ENCODE measurements around the gene CTSD.

Gene CTSD

DNA sequence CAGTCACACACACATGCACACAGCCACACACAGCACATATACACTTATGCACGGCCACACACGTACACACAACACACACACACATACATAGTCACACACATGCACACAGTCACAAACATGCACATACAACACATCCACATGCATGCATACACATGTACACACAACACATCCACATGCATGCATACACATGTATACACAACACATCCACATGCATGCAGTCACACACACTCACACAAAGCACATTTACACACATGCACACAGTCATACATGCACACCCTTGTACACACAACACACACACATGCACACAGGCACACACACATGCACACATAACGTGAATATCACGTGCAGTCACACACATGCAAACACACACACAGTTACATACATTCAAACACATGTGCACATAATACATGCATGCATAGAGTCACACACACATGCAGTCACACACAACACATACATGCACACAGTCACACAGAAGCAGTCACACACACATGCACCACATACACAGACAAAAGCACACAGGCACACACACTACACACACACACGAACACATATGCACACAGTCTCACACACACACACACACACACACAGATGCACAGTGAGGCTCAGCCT is 32.2 kb downstream of the CTSD start:
- no peak for DNase-seq (ENCODE audit: low read depth)
- H3K4me3 ChIP-seq (ENCODE audit: control insufficient read depth, low read depth, low read length), result no peak overlapping the region
- TF ChIP-seq, protein P1, sequence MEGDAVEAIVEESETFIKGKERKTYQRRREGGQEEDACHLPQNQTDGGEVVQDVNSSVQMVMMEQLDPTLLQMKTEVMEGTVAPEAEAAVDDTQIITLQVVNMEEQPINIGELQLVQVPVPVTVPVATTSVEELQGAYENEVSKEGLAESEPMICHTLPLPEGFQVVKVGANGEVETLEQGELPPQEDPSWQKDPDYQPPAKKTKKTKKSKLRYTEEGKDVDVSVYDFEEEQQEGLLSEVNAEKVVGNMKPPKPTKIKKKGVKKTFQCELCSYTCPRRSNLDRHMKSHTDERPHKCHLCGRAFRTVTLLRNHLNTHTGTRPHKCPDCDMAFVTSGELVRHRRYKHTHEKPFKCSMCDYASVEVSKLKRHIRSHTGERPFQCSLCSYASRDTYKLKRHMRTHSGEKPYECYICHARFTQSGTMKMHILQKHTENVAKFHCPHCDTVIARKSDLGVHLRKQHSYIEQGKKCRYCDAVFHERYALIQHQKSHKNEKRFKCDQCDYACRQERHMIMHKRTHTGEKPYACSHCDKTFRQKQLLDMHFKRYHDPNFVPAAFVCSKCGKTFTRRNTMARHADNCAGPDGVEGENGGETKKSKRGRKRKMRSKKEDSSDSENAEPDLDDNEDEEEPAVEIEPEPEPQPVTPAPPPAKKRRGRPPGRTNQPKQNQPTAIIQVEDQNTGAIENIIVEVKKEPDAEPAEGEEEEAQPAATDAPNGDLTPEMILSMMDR (conservative IDR thresholded peaks at IDR 0.05; ENCODE audit: control insufficient read depth, insufficient read depth, low read depth, low read length), result no peak

DNA sequence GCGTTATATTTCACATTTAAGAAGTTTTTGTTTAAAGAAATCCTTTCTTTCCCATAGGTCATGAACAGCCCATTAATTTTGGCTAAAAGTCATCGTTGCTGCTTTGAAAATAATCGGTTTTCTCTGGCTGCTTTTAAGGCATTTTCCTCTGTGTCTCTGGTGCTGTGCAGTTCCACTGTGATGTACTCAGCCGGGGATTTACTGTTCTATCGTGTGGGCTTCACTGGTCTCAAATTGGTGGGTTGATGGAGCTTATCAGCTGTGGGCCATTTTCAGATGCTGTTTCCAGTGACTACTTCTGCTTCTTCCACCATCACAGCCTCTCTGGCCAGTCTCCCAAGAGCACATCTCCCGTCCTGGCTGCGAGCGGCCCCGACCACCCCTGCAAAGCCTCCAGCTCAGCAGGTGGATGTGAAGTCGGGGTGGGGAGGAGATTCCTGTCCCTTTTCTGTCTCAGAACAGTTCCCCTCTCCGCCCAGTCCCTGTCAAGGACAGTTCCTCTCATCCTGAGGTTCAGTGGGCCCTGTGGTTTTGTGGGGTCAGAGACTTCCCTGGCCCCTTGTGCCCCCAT is 33.6 kb downstream of the CTSD start:
- TF ChIP-seq, protein P1 (conservative IDR thresholded peaks at IDR 0.05; ENCODE audit: control insufficient read depth, insufficient read depth, low read depth, low read length), result no peak
- H3K4me3 ChIP-seq (ENCODE audit: control insufficient read depth, low read depth, low read length), result no peak overlapping the region
- no peak for DNase-seq (ENCODE audit: low read depth)

DNA sequence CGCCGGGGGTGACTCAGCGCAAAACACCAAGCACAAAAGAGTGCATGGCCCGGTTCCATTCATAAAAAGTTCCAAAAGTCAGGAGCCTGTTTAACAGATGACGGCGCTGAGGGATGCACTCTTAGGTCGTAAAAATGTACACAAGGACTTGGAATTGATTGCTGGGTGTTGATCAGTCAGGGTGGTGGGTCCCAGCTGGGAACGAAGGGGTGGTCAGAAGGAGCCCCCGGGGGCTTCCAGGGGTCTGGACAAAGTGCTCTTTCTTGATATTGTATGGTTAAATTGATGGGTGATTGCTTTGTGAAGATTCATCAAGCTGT is 34.1 kb downstream of the CTSD start:
- H3K4me3 ChIP-seq (ENCODE audit: control insufficient read depth, low read depth, low read length), result no peak overlapping the region
- no peak for DNase-seq (ENCODE audit: low read depth)
- TF ChIP-seq, protein P1 (conservative IDR thresholded peaks at IDR 0.05; ENCODE audit: control insufficient read depth, insufficient read depth, low read depth, low read length), result no peak

DNA sequence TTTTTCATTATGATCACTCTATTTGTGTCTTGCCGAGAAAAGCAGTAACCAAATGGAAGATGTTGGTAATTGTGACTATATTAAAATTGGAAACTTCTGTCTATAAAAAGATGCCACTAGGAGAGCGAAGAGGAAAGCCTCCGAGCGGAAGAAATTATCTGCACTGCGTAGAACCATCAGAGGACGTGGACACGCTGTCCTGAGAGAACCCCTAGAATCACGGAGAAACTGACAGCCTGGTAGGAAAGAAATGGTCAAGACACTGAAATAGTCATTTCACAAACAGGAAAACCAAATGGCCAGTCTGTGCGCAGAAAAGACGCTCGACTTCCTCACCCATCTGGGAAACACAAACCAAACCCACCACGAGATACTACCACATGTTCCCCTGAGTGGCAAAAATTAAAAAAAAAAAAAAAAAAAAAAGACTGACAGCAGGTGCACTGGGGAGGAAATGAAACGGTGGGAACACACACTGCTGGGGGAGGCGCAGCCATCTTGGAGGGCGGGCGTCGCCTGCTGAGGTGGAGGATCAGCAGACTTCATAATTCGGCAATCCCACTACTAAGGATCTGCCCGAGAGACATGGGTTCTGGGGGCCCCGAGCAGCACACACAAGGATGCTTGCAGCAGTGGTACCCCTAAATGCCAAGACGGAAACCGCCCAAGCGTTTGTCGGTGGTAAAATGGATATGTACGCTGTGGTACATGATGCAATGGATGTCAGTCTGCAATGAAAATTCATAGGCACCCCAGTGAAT is 34.6 kb downstream of the CTSD start:
- no peak for DNase-seq (ENCODE audit: low read depth)
- no peak overlapping the region for H3K4me3 ChIP-seq (ENCODE audit: control insufficient read depth, low read depth, low read length)
- TF ChIP-seq, protein P1 (conservative IDR thresholded peaks at IDR 0.05; ENCODE audit: control insufficient read depth, insufficient read depth, low read depth, low read length), result no peak

DNA sequence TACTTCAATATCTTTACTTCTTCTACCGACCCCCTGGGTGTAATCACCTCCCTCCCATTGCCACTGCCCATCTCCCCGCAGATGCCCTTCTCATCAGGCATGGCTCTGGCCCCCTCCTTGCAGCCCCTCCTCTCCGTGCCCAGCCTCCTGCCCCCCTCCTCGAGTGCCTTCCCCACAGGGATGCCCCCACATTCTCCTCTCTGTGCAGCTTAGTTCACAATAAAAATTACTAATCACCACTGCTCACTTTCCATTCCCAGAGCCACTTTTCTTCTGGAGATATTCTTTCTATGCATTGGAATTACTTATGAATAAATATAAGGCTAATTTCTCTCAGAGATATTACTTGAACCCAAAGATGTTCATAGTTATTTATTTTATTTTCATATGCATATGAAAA is 35.4 kb downstream of the CTSD start:
- no peak overlapping the region for H3K4me3 ChIP-seq (ENCODE audit: control insufficient read depth, low read depth, low read length)
- no peak for DNase-seq (ENCODE audit: low read depth)
- TF ChIP-seq, protein P1 (conservative IDR thresholded peaks at IDR 0.05; ENCODE audit: control insufficient read depth, insufficient read depth, low read depth, low read length), result no peak

DNA sequence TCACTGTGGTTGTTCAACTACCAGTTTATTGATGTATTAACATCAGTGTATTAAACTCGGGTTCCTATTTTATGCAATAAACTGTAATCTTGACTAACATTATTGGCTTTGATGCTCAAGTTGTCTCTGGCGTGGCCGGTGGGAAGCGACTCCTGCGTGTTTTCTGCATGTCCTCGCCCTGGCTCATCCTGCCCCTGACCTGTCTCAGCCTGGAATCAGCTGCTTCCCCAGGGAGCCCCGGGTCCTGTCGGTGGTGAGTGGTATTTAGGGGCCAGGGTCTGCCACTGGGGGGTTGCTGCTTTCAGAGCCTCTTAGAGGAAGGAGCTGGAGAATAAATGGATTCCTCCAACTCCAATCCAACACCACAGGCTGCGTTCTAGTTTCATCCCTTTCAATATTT is 35.9 kb downstream of the CTSD start:
- DNase-seq (ENCODE audit: low read depth), result no peak
- H3K4me3 ChIP-seq (ENCODE audit: control insufficient read depth, low read depth, low read length), result no peak overlapping the region
- TF ChIP-seq, protein P1 (conservative IDR thresholded peaks at IDR 0.05; ENCODE audit: control insufficient read depth, insufficient read depth, low read depth, low read length), result no peak

Measured in fibroblast of mammary gland (primary cell).